IPS-20b (cell line): ENCODE data around the gene PGAP1.
A peak's percentile ranks its signal among the peaks of the same experiment; 100 is the strongest.
"Not testable (repeated sequence)": the region's sequence is repeated elsewhere in the genome, so short reads cannot be mapped to it uniquely, and the experiment has no call there.

Experiments
- H3K27ac ChIP-seq: one replicate; pipeline ENCODE4 v1.5.1; 2013; ENCODE audit warnings: low read length
- H3K27me3 ChIP-seq: 2 replicates; pipeline ENCODE4 v1.6.1; 2013; ENCODE audit warnings: mild to moderate bottlenecking, low read length, inconsistent platforms; ENCODE audit not compliant: insufficient read depth
- H3K36me3 ChIP-seq: 2 replicates; pipeline ENCODE4 v1.6.1; 2013; ENCODE audit warnings: low read depth, mild to moderate bottlenecking, inconsistent platforms, low read length, moderate library complexity; ENCODE audit not compliant: insufficient read depth
- H3K4me1 ChIP-seq: 2 replicates; pipeline ENCODE4 v1.6.1; 2013; ENCODE audit warnings: mild to moderate bottlenecking, control low read depth, inconsistent platforms, low read length, moderate library complexity; ENCODE audit not compliant: insufficient read depth
- H3K4me3 ChIP-seq: 2 replicates; pipeline ENCODE4 v1.5.1; 2013; ENCODE audit warnings: mild to moderate bottlenecking, low read length, inconsistent platforms
- H3K9ac ChIP-seq: 2 replicates; pipeline ENCODE4 v1.6.1; 2013; ENCODE audit warnings: low read depth, mild to moderate bottlenecking, inconsistent platforms, low read length, moderate library complexity
- H3K9me3 ChIP-seq: 2 replicates; pipeline ENCODE4 v1.6.1; 2013; ENCODE audit warnings: mild to moderate bottlenecking, low read depth, low read length, inconsistent platforms; ENCODE audit not compliant: insufficient read depth

The PGAP1 gene

GRCh38 chr2:196917802-196918201 lies 8.7 kb downstream of the PGAP1 start:
- Histone ChIP-seq H3K36me3 (peaks cover 63% of the 10 kb centered on the region), H3K27ac (no peak overlapping the region), H3K9me3 (no peaks in the 10 kb centered on the region), H3K4me3 (no peak overlapping the region), H3K9ac (no peak overlapping the region), H3K27me3 (no peaks in the 10 kb centered on the region), H3K4me1 (no peaks in the 10 kb centered on the region)

- no peak overlapping the region for H3K27ac ChIP-seq
- no peaks in the 10 kb centered on the region for H3K27me3 ChIP-seq
- H3K4me1 ChIP-seq, result no peaks in the 10 kb centered on the region
- peaks cover 5% of the 10 kb centered on the region for H3K9me3 ChIP-seq
- no peak overlapping the region for H3K4me3 ChIP-seq
- peaks cover 76% of the 10 kb centered on the region for H3K36me3 ChIP-seq
- no peak overlapping the region for H3K9ac ChIP-seq
These were observed 10.9 kb downstream of the PGAP1 start for GRCh38 chr2:196915507-196916189.

- no peak overlapping the region for H3K9ac ChIP-seq
- no peak overlapping the region for H3K27ac ChIP-seq
- no peaks in the 10 kb centered on the region for H3K4me1 ChIP-seq
- H3K27me3 ChIP-seq, result no peaks in the 10 kb centered on the region
- H3K4me3 ChIP-seq, result no peak overlapping the region
- H3K36me3 ChIP-seq, result peaks cover 76% of the 10 kb centered on the region
- H3K9me3 ChIP-seq, result peaks cover 5% of the 10 kb centered on the region
These were observed 11.5 kb downstream of the PGAP1 start for GRCh38 chr2:196914867-196915460.

- H3K36me3 ChIP-seq, result peaks cover 69% of the 10 kb centered on the region
- no peaks in the 10 kb centered on the region for H3K4me1 ChIP-seq
- H3K9ac ChIP-seq, result no peak overlapping the region
- no peak overlapping the region for H3K4me3 ChIP-seq
- H3K27me3 ChIP-seq, result no peaks in the 10 kb centered on the region
- H3K9me3 ChIP-seq, result peaks cover 5% of the 10 kb centered on the region
- no peak overlapping the region for H3K27ac ChIP-seq
These were observed 12.8 kb downstream of the PGAP1 start for GRCh38 chr2:196913691-196914090.

- not testable (repeated sequence) for H3K27ac ChIP-seq, H3K27me3 ChIP-seq
- H3K4me3 ChIP-seq, result peak overlapping the region; percentile 49; the same call in 1 of the 2 replicates
These were observed 21.1 kb downstream of the PGAP1 start for GRCh38 chr2:196905365-196905764.

GRCh38 chr2:196902828-196903227 lies 23.7 kb downstream of the PGAP1 start:
- Histone ChIP-seq H3K4me3 (no peak overlapping the region), H3K27ac (no peak overlapping the region), H3K36me3 (peaks cover 35% of the 10 kb centered on the region), H3K27me3 (no peaks in the 10 kb centered on the region), H3K9ac (no peak overlapping the region), H3K9me3 (no peaks in the 10 kb centered on the region), H3K4me1 (no peaks in the 10 kb centered on the region; the same call in 1 of the 2 replicates)

More at GRCh38 chr2:196905365-196905764, 21.1 kb downstream of the PGAP1 start:
- H3K9me3 ChIP-seq, H3K4me1 ChIP-seq: not testable (repeated sequence)
- Histone ChIP-seq H3K9ac (peak overlapping the region; percentile 48; the same call in 1 of the 2 replicates), H3K36me3 (peaks cover 20% of the 10 kb centered on the region)

GRCh38 chr2:196900843-196901242 lies 25.7 kb downstream of the PGAP1 start:
- Histone ChIP-seq H3K9me3 (no peaks in the 10 kb centered on the region), H3K4me3 (no peak overlapping the region), H3K4me1 (no peaks in the 10 kb centered on the region; the same call in 1 of the 2 replicates), H3K9ac (no peak overlapping the region), H3K36me3 (peaks cover 52% of the 10 kb centered on the region), H3K27me3 (no peaks in the 10 kb centered on the region), H3K27ac (no peak overlapping the region)

GRCh38 chr2:196899976-196900375 lies 26.5 kb downstream of the PGAP1 start:
- Histone ChIP-seq H3K27ac (no peak overlapping the region), H3K4me3 (no peak overlapping the region), H3K9ac (no peak overlapping the region), H3K36me3 (peaks cover 59% of the 10 kb centered on the region), H3K9me3 (no peaks in the 10 kb centered on the region), H3K27me3 (no peaks in the 10 kb centered on the region), H3K4me1 (no peaks in the 10 kb centered on the region)

GRCh38 chr2:196891136-196891535 lies 35.4 kb downstream of the PGAP1 start:
- Histone ChIP-seq H3K9ac (no peak overlapping the region), H3K36me3 (peaks cover 62% of the 10 kb centered on the region), H3K27me3 (no peaks in the 10 kb centered on the region), H3K27ac (no peak overlapping the region), H3K4me3 (no peak overlapping the region), H3K4me1 (no peaks in the 10 kb centered on the region), H3K9me3 (no peaks in the 10 kb centered on the region)

- peaks cover 59% of the 10 kb centered on the region for H3K36me3 ChIP-seq
- H3K4me3 ChIP-seq, result no peak overlapping the region
These were observed 39.1 kb downstream of the PGAP1 start for GRCh38 chr2:196887431-196887830.

GRCh38 chr2:196884368-196884767 lies 42.1 kb downstream of the PGAP1 start:
- Histone ChIP-seq H3K9ac (no peak overlapping the region), H3K4me1 (no peaks in the 10 kb centered on the region), H3K9me3 (no peaks in the 10 kb centered on the region), H3K27me3 (no peaks in the 10 kb centered on the region), H3K4me3 (no peak overlapping the region), H3K27ac (no peak overlapping the region), H3K36me3 (peaks cover 55% of the 10 kb centered on the region)

More at GRCh38 chr2:196887431-196887830, 39.1 kb downstream of the PGAP1 start:
- Histone ChIP-seq H3K9me3 (no peaks in the 10 kb centered on the region), H3K4me1 (no peaks in the 10 kb centered on the region), H3K27me3 (no peaks in the 10 kb centered on the region), H3K9ac (no peak overlapping the region), H3K27ac (no peak overlapping the region)

GRCh38 chr2:196876364-196876763 lies 50.1 kb downstream of the PGAP1 start:
- peaks cover 78% of the 10 kb centered on the region for H3K36me3 ChIP-seq
- H3K9ac ChIP-seq, result no peak overlapping the region
- no peaks in the 10 kb centered on the region for H3K27me3 ChIP-seq
- H3K9me3 ChIP-seq, result no peaks in the 10 kb centered on the region
- H3K4me3 ChIP-seq, result no peak overlapping the region
- H3K4me1 ChIP-seq, result no peaks in the 10 kb centered on the region
- no peak overlapping the region for H3K27ac ChIP-seq
